Measurements from ENCODE around the gene SLC28A1. TPM values are rescaled to one million over a fixed set of nuclear protein-coding genes. Genes with fewer than 3 reads are reported as not detected.

Gene SLC28A1
- total RNA-seq, 2 donors from 2014 or later = 0.80 TPM; not detected in 1

DNA sequence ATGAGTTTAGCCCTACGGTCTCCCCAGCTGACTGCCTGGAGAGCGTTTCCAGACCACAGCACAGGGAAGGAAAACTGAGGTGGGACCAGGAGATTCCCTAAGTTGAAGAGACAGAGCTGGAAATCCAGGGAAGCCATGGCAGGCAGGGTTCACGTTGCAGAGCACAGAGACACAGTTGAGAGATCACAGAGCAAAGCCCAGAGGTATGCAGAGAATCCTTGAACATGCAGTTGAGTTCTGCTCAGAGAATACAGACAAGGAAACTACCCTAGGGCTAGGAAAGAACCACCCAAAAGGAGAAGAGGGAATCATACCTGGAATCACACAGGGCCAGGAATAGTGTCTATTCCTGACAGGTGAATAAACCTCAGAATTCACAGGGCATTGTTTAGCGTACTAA lies 14.3 kb downstream of the SLC28A1 start:
- Histone ChIP-seq H3K27ac (no peak overlapping the region), H3K4me1 (no peaks in the 10 kb centered on the region), H3K4me3 (no peak overlapping the region), H3K36me3 (no peaks in the 10 kb centered on the region), H3K27me3 (no peaks in the 10 kb centered on the region), H3K9ac (ENCODE audit: low read depth in 2 of 2, low read length in 2 of 2) (no peak overlapping the region), H3K9me3 (no peaks in the 10 kb centered on the region)
- intact Hi-C loops (cut with DNase I) = no loop called here
- DNase-seq = no peak
- TF ChIP-seq, protein P1, sequence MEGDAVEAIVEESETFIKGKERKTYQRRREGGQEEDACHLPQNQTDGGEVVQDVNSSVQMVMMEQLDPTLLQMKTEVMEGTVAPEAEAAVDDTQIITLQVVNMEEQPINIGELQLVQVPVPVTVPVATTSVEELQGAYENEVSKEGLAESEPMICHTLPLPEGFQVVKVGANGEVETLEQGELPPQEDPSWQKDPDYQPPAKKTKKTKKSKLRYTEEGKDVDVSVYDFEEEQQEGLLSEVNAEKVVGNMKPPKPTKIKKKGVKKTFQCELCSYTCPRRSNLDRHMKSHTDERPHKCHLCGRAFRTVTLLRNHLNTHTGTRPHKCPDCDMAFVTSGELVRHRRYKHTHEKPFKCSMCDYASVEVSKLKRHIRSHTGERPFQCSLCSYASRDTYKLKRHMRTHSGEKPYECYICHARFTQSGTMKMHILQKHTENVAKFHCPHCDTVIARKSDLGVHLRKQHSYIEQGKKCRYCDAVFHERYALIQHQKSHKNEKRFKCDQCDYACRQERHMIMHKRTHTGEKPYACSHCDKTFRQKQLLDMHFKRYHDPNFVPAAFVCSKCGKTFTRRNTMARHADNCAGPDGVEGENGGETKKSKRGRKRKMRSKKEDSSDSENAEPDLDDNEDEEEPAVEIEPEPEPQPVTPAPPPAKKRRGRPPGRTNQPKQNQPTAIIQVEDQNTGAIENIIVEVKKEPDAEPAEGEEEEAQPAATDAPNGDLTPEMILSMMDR (IDR thresholded peaks at IDR 0.05) = no peak

DNA sequence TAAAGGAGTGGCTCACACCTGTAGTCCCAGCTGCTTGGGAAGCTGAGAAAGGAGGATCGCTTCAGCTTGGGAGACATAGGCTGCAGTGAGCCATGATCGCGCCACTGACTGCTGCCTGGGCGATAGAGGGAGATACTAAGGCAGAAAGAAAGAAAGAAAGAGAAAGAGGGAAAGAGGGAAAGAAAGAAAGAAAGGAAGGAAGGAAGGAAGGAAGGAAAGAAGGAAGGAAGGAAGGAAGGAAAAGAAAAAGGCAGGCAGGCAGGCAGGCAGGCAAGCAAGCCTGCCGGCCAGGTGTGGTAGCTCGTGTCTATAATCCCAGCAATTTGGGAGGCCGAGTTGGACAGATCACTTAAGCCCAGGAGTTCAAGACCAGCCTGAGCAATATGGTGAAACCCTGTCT lies 15.3 kb downstream of the SLC28A1 start:
- intact Hi-C loops (cut with DNase I) = no loop called here
- H3K4me3 ChIP-seq = no peak overlapping the region
- H3K27ac ChIP-seq = no peak overlapping the region
- no peak for DNase-seq
- TF ChIP-seq, protein P1 (IDR thresholded peaks at IDR 0.05) = no peak
- no peak overlapping the region for H3K9ac ChIP-seq (ENCODE audit: low read depth in 2 of 2, low read length in 2 of 2)
- no peaks in the 10 kb centered on the region for H3K27me3 ChIP-seq
- no peaks in the 10 kb centered on the region for H3K4me1 ChIP-seq
- H3K9me3 ChIP-seq = no peaks in the 10 kb centered on the region
- H3K36me3 ChIP-seq = no peaks in the 10 kb centered on the region

GRCh38 chr15:84901540-84901939 lies 17.1 kb downstream of the SLC28A1 start:
- no peak overlapping the region for H3K9ac ChIP-seq (ENCODE audit: low read depth in 2 of 2, low read length in 2 of 2)
- no peaks in the 10 kb centered on the region for H3K4me1 ChIP-seq
- no peaks in the 10 kb centered on the region for H3K9me3 ChIP-seq
- no peak for DNase-seq
- no peak overlapping the region for H3K27ac ChIP-seq
- no peaks in the 10 kb centered on the region for H3K36me3 ChIP-seq
- no peaks in the 10 kb centered on the region for H3K27me3 ChIP-seq
- TF ChIP-seq, protein P1 (IDR thresholded peaks at IDR 0.05) = no peak
- H3K4me3 ChIP-seq = no peak overlapping the region
- intact Hi-C loops (cut with DNase I) = no loop called here

- Histone ChIP-seq H3K27ac (no peak overlapping the region), H3K9me3 (no peaks in the 10 kb centered on the region), H3K36me3 (no peaks in the 10 kb centered on the region), H3K9ac (ENCODE audit: low read depth in 2 of 2, low read length in 2 of 2) (no peak overlapping the region), H3K27me3 (no peaks in the 10 kb centered on the region), H3K4me1 (no peaks in the 10 kb centered on the region), H3K4me3 (no peak overlapping the region)
- no peak for DNase-seq
- TF ChIP-seq, protein P1 (IDR thresholded peaks at IDR 0.05) = no peak
- intact Hi-C loops (cut with DNase I) = no loop called here
These were observed 19.3 kb downstream of the SLC28A1 start for GRCh38 chr15:84903751-84904150.

DNA sequence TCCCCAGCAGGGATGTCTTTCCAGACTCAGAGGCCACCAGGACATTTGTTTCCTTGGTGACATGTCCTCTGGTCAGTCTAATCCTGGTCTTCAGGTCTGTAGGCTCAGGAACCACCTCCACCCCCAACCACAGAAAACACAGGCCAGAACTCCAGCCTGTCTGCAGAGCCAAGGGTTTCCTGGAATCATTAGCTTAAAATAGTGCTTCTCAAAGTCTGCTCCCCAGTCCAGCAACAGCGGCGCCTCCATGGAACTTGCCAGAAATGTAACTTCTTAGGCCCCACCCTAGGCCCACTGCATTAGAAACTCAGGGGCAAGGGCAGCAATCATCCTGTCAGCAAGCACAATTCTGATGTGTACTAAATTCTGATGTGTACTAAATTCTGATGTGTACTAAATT lies 20.0 kb downstream of the SLC28A1 start:
- TF ChIP-seq, protein P1 (IDR thresholded peaks at IDR 0.05) = no peak
- Histone ChIP-seq H3K9ac (ENCODE audit: low read depth in 2 of 2, low read length in 2 of 2) (no peak overlapping the region), H3K9me3 (no peaks in the 10 kb centered on the region), H3K36me3 (no peaks in the 10 kb centered on the region), H3K27ac (no peak overlapping the region), H3K4me3 (no peak overlapping the region), H3K27me3 (no peaks in the 10 kb centered on the region), H3K4me1 (no peaks in the 10 kb centered on the region)
- no peak for DNase-seq
- intact Hi-C loops (cut with DNase I) = no loop called here

Data from colonic mucosa (tissue), 4 donors.